Colonic mucosa (tissue), 4 donors: Measurements from ENCODE around the gene SLFNL1. TPM values are rescaled to one million over a fixed set of nuclear protein-coding genes. Genes with fewer than 3 reads are reported as not detected.

ENCODE experiments used
- DNase-seq: peaks from one replicate; pipeline ENCODE4 v3.0.0-alpha.2; 2020
- H3K27ac ChIP-seq: fragments of 200-600 bp; one replicate; pipeline ENCODE4 v1.8.0; 2021
- H3K27me3 ChIP-seq: fragments of 200-600 bp; one replicate; pipeline ENCODE4 v1.8.0; 2021
- H3K36me3 ChIP-seq: fragments of 200-600 bp; one replicate; pipeline ENCODE4 v1.8.0; 2021
- H3K4me1 ChIP-seq: fragments of 200-600 bp; one replicate; pipeline ENCODE4 v1.8.0; 2021; ENCODE audit warnings: mild to moderate bottlenecking
- H3K4me3 ChIP-seq: fragments of 200-600 bp; one replicate; pipeline ENCODE4 v1.8.0; 2021
- H3K9ac ChIP-seq, 2 donors: one replicate each; pipeline ENCODE4 v1.7.0; 2013; ENCODE audit warnings: control low read depth in 2 of 2, low read depth in 2 of 2, low read length in 2 of 2
- H3K9me3 ChIP-seq: fragments of 200-600 bp; one replicate; pipeline ENCODE4 v1.8.0; 2021
- intact Hi-C: fragments of 100-400 bp; cut with DNase I; formaldehyde crosslinking; loops from one replicate; pipeline ENCODE4 v1.14.1; 2022
- total RNA-seq, 2 donors: library from RNA; stranded (reverse); fragmentation: NEBNext Ultra II Directional in 1 of 2; extraction: Animal tissue kit (Norgen Biotek cat#: 25700) in 1 of 2; gene quantifications; one replicate each; pipeline ENCODE4 v1.2.1, GENCODE V29; 2021
- TF ChIP-seq, protein P1 (sequence below): fragments of 200-600 bp; IDR thresholded peaks from one replicate; pipeline ENCODE4 v1.8.0; 2022; ENCODE audit warnings: antibody characterized with exemption, mild to moderate bottlenecking
- donor health status: healthy.
- donor health status: DM: no; HTN: no; CAD: no.
- donor health status: DM: no; HTN: no; CAD: no.

SLFNL1 gene
- total RNA-seq, 2 donors from 2014 or later = 0.27 to 0.30 TPM

- TF ChIP-seq, protein P1, sequence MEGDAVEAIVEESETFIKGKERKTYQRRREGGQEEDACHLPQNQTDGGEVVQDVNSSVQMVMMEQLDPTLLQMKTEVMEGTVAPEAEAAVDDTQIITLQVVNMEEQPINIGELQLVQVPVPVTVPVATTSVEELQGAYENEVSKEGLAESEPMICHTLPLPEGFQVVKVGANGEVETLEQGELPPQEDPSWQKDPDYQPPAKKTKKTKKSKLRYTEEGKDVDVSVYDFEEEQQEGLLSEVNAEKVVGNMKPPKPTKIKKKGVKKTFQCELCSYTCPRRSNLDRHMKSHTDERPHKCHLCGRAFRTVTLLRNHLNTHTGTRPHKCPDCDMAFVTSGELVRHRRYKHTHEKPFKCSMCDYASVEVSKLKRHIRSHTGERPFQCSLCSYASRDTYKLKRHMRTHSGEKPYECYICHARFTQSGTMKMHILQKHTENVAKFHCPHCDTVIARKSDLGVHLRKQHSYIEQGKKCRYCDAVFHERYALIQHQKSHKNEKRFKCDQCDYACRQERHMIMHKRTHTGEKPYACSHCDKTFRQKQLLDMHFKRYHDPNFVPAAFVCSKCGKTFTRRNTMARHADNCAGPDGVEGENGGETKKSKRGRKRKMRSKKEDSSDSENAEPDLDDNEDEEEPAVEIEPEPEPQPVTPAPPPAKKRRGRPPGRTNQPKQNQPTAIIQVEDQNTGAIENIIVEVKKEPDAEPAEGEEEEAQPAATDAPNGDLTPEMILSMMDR = no peak
- Histone ChIP-seq H3K9me3 (no peaks in the 10 kb centered on the region), H3K4me3 (no peak overlapping the region), H3K27me3 (no peaks in the 10 kb centered on the region), H3K9ac (no peak overlapping the region), H3K27ac (no peak overlapping the region), H3K4me1 (no peaks in the 10 kb centered on the region), H3K36me3 (peaks cover 4% of the 10 kb centered on the region)
- intact Hi-C loops = no loop called here
- DNase-seq = no peak
Measured at GRCh38 chr1:41009466-41009865, 12.1 kb downstream of the SLFNL1 start.

DNA sequence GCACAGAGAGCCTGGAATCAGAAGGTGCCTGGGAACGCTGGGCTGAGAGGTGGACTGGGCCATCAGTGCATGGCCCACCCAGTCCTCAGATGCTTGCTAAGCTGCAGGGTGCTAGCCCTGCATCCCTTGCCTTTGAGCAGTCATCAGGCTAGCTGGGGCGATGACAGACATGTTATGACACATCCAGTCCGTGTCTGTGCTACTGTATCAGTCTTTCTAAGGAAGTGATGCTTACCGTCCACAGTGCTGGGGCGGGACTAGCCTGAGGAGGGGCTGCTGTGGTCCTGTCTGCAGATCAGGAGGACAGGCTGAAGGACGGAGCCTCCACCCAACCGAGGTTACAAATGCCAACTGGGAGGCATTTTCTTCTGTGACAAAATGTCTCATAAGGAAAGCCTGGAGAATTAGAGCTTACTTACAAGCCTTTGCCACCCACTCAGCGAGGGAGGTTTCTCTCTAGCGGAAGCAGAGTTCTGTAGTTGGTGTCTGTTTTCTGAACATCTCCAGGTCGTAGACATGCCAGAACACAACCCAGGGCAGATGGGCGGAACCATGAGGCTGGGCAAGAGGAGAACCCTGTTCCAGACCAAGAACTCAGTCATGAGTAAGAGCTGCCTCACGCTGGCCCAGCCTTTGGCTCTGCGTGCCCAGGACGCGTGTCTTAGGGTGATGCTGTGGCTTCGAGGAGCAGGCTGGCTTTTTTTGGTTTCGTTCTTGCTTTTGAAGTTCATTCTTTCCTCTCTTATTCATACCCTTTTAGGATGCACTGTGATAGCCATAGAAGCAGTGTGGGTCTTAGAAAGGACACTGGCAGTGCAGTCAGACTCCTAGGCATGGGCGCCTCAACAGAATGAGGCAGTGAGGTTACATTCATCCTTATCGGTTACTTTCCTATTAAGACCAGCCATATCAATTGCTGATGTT is 14.3 kb downstream of the SLFNL1 start:
- H3K9ac ChIP-seq = no peak overlapping the region
- TF ChIP-seq, protein P1 = no peak
- H3K36me3 ChIP-seq = no peaks in the 10 kb centered on the region

GRCh38 chr1:41005876-41006275 is 15.6 kb downstream of the SLFNL1 start:
- H3K27ac ChIP-seq = no peak overlapping the region
- H3K4me3 ChIP-seq = no peak overlapping the region
- intact Hi-C loops = no loop called here
- DNase-seq = no peak
- no peaks in the 10 kb centered on the region for H3K27me3 ChIP-seq
- H3K4me1 ChIP-seq = no peaks in the 10 kb centered on the region
- no peaks in the 10 kb centered on the region for H3K36me3 ChIP-seq
- H3K9ac ChIP-seq = no peak overlapping the region
- TF ChIP-seq, protein P1 = no peak
- no peaks in the 10 kb centered on the region for H3K9me3 ChIP-seq

More for the DNA sequence above, 14.3 kb downstream of the SLFNL1 start:
- Histone ChIP-seq H3K9me3 (no peaks in the 10 kb centered on the region), H3K4me1 (no peaks in the 10 kb centered on the region), H3K4me3 (no peak overlapping the region), H3K27ac (no peak overlapping the region), H3K27me3 (no peaks in the 10 kb centered on the region)
- intact Hi-C loops = no loop called here
- no peak for DNase-seq

- intact Hi-C loops = no loop called here
- Histone ChIP-seq H3K4me1 (no peaks in the 10 kb centered on the region), H3K36me3 (no peaks in the 10 kb centered on the region), H3K27me3 (no peaks in the 10 kb centered on the region), H3K9ac (no peak overlapping the region), H3K9me3 (no peaks in the 10 kb centered on the region), H3K4me3 (no peak overlapping the region), H3K27ac (no peak overlapping the region)
- peak; percentile 88 for DNase-seq
- TF ChIP-seq, protein P1 = no peak
Measured at GRCh38 chr1:41003640-41004220, 17.8 kb downstream of the SLFNL1 start.

DNA sequence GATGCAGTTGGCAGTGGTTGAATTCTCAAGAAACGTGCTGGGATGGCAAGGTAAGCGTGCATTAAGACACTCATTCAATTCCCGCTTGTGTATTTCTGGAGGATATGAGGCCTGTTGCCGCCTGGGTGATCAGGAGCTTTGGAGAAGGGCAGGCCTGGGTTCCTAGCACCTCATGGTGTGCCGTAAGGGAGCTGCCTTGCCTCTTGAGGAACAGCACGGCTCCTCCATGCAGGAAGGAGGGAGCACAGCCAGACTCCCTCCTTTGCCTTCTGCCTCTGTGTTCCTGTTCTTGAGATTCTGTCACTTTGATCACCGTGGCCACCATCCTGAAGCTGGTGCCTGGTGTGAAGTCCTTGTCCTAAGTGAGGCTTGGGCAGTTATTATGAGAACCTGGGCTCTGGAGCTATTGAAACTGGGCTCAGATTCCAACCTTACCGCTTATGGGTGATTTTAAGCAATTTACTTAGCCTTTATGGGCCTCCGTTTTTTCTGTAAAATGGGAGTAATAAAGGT is 18.3 kb downstream of the SLFNL1 start:
- Histone ChIP-seq H3K27ac (no peak overlapping the region), H3K9ac (no peak overlapping the region), H3K4me3 (no peak overlapping the region), H3K9me3 (no peaks in the 10 kb centered on the region), H3K4me1 (no peaks in the 10 kb centered on the region), H3K27me3 (no peaks in the 10 kb centered on the region), H3K36me3 (no peaks in the 10 kb centered on the region)
- TF ChIP-seq, protein P1 = no peak
- DNase-seq = no peak
- intact Hi-C loops = no loop called here
